Endothelial cell of hepatic sinusoid (primary cell): ENCODE measurements around the gene XIRP1.

ENCODE experiments used
- in situ Hi-C: cut with HindIII; loops from 2 replicates; pipeline ENCODE4 v1.10.0; 2017; ENCODE audit warnings: low sequenced_read_pairs

XIRP1 gene

GRCh38 chr3:39133822-39134221, 58.6 kb downstream of the XIRP1 start:
- in situ Hi-C loops: no loop called here
